SH-SY5Y (cell line): ENCODE measurements around the gene LPCAT1.

Source experiments
- GATA2 ChIP-seq: IDR thresholded peaks from 2 replicates; pipeline ENCODE4 v1.6.1; 2011; ENCODE audit warnings: mild to moderate bottlenecking, low read depth, low read length
- GATA3 ChIP-seq: IDR thresholded peaks from 2 replicates; pipeline ENCODE4 v1.6.1; 2011; ENCODE audit warnings: low read depth, mild to moderate bottlenecking, low read length, moderate library complexity

DNA sequence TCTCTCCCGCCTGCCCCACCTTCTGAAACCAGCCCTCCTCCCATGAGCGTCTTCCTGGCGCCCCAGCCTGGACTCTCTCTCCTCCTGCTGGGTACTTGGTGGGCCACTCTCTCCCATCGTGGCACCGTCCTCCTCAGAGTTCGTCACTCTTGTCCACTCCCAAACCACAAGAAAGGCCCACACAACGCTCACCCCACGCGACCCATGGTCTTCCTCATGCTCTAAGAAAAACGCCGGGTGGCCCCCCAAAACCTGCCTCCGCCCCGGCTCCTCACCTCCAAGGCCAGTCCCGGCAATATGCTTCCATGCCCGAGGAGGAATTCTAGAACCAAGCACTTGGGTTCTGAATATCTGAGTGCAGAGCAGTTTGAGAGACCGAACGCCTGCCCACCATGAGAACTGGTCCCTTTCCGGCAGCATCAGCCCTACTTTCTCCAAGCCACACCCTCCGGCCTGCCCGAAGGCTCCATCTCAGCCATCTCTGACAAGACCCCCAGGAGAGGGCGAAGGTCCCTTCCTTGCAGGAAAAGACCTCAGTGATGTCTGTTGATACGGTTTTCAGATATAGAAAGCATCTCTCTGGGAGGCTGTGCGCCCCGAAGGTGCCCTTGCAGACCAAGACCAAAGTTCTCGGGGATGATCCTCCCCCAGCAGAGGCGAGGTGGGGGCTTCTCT, 93.5 kb downstream of the LPCAT1 start:
- no peak for TF ChIP-seq GATA2
- TF ChIP-seq GATA3, result no peak
